ENCODE data around the gene CD4. TPM values are rescaled to one million over a fixed set of nuclear protein-coding genes. Genes with fewer than 3 reads are reported as not detected.

The CD4 gene
- total and polyA plus RNA-seq, 10 of the 15 experiments (the other 5 are each of a cell fraction or from before 2014, with no cell fraction given) = 0.24 to 1.6 (median 0.69) TPM

DNA sequence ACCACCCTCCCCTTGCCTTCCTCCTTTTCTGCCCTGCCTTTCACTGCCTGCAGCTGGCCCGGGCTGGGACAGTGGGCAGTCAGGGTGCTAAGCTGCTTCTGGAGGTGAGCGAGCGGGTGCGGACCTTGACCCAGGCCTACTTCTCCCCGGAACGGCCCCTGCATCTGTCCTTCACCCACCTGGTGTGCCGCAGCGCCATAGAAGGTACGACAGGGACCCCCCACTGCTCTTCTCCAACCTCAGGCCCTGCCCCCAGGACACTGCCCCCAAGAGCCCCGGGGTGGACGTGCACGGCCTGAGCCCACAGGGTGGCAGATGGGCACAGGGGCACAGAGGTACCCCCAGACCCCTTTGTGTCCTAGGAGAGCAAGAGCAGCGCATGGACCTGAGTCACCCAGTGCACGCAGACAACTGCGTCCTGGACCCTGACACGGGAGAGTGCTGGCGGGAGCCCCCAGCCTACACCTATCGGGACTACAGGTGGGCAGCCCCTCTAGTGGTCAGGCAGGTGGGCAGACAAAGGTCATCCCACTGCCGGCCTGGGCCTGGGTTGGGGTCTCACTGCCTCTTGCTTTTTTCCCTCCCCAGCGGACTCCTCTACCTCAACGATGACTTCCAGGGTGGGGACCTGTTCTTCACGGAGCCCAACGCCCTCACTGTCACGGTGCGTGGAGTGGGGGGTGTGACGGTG lies 48.2 kb downstream of the CD4 start (continued):
- TF ChIP-seq POLR2AphosphoS2 (IDR thresholded peaks at IDR 0.05; ENCODE audit: low read depth, low read length) (no peak), CHD4 (IDR thresholded peaks at IDR 0.05) (no peak), EGR1 (IDR thresholded peaks at IDR 0.05; ENCODE audit: borderline replicate concordance in 1 of 2, low read depth in 2 of 2, low read length in 2 of 2) (no peak), TCF7 (IDR thresholded peaks at IDR 0.05; ENCODE audit: borderline replicate concordance) (no peak)

DNA sequence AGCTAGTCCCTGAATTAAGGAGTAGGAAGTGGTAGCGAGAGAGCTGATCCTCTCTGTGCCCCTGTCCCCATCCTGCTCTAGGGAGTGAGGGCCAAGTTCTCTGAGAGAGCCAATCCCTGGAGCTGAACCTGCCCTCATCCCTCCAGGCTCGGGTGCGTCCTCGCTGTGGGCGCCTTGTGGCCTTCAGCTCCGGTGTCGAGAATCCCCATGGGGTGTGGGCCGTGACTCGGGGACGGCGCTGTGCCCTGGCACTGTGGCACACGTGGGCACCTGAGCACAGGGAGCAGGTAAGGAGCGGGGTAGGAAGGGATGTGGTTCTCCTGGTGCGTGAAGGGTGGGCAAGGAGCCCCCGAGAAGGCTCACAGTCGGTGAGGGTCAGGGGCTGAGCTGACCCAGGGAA lies 49.5 kb downstream of the CD4 start:
- Histone ChIP-seq H3K36me3 (ENCODE audit: control insufficient read depth in 2 of 2, insufficient read depth in 2 of 2, low read length in 1 of 2) (no peaks in the 10 kb centered on the region), H2AFZ (ENCODE audit: control insufficient read depth, low read depth, low read length) (no peak overlapping the region), H4K20me1 (ENCODE audit: control insufficient read depth, insufficient read depth) (no peaks in the 10 kb centered on the region), H3K27ac (ENCODE audit: control insufficient read depth, insufficient read depth) (no peak overlapping the region), H3K79me2 (ENCODE audit: control insufficient read depth, insufficient read depth, low read length) (no peaks in the 10 kb centered on the region), H3K4me2 (ENCODE audit: control insufficient read depth, insufficient read depth) (no peak overlapping the region), H3K4me3 (no peak overlapping the region), H3K27me3 (replicated peaks in 1 of 2; ENCODE audit: control insufficient read depth in 2 of 2, insufficient read depth in 2 of 2, low read length in 1 of 2) (no peaks in the 10 kb centered on the region), H3K9me3 (replicated peaks; ENCODE audit: control insufficient read depth, insufficient read depth, low read length) (no peaks in the 10 kb centered on the region), H3K9ac (ENCODE audit: control insufficient read depth, insufficient read depth, low read length) (no peak overlapping the region), H3K4me1 (ENCODE audit: control insufficient read depth, insufficient read depth, low read length) (peaks cover 10% of the 10 kb centered on the region)
- ChIA-PET RAD21 (ENCODE audit: unreplicated experiment) (interaction anchor here (2.0 to 2.3 kb wide), 2 partner anchors 12 to 85 kb away, joined by 8 to 12 read pairs; partner anchors contain the start of genes CDCA3 and MLF2), POLR2A (interaction anchor here (1.4 kb wide), 1 partner anchor 34 kb away, joined by 3 read pairs; the partner anchor contains the start of gene SPSB2), CTCF (interaction anchor here (0.6 to 1.8 kb wide), 4 partner anchors 8 to 286 kb away, joined by 3 to 6 read pairs (median 4); partner anchors contain the start of gene SPSB2), SMC1A (ENCODE audit: uncharacterized antibody, unreplicated experiment) (interaction anchor here (0.9 to 5.1 kb wide), 2 partner anchors 12 to 22 kb away, joined by 3 to 22 read pairs; partner anchors contain the start of genes CDCA3 and USP5)
- in situ Hi-C loops (cut with MboI) = no loop called here
- BruUV-seq (replicated peaks) = no TSS peak
- intact Hi-C loops (cut with micrococcal nuclease; ENCODE audit: unreplicated experiment) = no loop called here
- no peak for DNase-seq (ENCODE audit: low read depth, low spot score)
- no peak for FAIRE-seq
- no peak for ATAC-seq
- WGBS (ENCODE audit: insufficient coverage, insufficient replicate concordance, low lambda C conversion rate, missing lambda C conversion rate) = 78% methylated on average over 16 of the region's 16 CpGs
- TF ChIP-seq WRNIP1 (IDR thresholded peaks at IDR 0.05; ENCODE audit: borderline replicate concordance, low read depth, low read length) (no peak), CEBPB (IDR thresholded peaks at IDR 0.05; ENCODE audit: borderline replicate concordance in 1 of 2, low read depth in 2 of 2, low read length in 2 of 2) (no peak), PAX5 (IDR thresholded peaks at IDR 0.05; ENCODE audit: borderline replicate concordance, low read depth, low read length) (no peak), HDGF (IDR thresholded peaks at IDR 0.05) (no peak), NR2C2 (IDR thresholded peaks at IDR 0.05; ENCODE audit: borderline replicate concordance, control insufficient read depth, insufficient read length, low read depth) (no peak)
- TF ChIP-seq, protein P1, sequence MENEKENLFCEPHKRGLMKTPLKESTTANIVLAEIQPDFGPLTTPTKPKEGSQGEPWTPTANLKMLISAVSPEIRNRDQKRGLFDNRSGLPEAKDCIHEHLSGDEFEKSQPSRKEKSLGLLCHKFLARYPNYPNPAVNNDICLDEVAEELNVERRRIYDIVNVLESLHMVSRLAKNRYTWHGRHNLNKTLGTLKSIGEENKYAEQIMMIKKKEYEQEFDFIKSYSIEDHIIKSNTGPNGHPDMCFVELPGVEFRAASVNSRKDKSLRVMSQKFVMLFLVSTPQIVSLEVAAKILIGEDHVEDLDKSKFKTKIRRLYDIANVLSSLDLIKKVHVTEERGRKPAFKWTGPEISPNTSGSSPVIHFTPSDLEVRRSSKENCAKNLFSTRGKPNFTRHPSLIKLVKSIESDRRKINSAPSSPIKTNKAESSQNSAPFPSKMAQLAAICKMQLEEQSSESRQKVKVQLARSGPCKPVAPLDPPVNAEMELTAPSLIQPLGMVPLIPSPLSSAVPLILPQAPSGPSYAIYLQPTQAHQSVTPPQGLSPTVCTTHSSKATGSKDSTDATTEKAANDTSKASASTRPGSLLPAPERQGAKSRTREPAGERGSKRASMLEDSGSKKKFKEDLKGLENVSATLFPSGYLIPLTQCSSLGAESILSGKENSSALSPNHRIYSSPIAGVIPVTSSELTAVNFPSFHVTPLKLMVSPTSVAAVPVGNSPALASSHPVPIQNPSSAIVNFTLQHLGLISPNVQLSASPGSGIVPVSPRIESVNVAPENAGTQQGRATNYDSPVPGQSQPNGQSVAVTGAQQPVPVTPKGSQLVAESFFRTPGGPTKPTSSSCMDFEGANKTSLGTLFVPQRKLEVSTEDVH (IDR thresholded peaks at IDR 0.05; ENCODE audit: low read depth, partially characterized antibody) = no peak
- TF ChIP-seq, protein P2, sequence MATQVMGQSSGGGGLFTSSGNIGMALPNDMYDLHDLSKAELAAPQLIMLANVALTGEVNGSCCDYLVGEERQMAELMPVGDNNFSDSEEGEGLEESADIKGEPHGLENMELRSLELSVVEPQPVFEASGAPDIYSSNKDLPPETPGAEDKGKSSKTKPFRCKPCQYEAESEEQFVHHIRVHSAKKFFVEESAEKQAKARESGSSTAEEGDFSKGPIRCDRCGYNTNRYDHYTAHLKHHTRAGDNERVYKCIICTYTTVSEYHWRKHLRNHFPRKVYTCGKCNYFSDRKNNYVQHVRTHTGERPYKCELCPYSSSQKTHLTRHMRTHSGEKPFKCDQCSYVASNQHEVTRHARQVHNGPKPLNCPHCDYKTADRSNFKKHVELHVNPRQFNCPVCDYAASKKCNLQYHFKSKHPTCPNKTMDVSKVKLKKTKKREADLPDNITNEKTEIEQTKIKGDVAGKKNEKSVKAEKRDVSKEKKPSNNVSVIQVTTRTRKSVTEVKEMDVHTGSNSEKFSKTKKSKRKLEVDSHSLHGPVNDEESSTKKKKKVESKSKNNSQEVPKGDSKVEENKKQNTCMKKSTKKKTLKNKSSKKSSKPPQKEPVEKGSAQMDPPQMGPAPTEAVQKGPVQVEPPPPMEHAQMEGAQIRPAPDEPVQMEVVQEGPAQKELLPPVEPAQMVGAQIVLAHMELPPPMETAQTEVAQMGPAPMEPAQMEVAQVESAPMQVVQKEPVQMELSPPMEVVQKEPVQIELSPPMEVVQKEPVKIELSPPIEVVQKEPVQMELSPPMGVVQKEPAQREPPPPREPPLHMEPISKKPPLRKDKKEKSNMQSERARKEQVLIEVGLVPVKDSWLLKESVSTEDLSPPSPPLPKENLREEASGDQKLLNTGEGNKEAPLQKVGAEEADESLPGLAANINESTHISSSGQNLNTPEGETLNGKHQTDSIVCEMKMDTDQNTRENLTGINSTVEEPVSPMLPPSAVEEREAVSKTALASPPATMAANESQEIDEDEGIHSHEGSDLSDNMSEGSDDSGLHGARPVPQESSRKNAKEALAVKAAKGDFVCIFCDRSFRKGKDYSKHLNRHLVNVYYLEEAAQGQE (IDR thresholded peaks at IDR 0.05; ENCODE audit: low read depth, low read length) = no peak

Measured in GM12878 (cell line).